Measurements from ENCODE around the gene NCKAP5L. TPM values are rescaled to one million over a fixed set of nuclear protein-coding genes. Genes with fewer than 3 reads are reported as not detected.

The NCKAP5L gene
- total RNA-seq, 4 donors from 2014 or later, result 36.1 to 70.2 (median 44.7) TPM

- Histone ChIP-seq H3K36me3 (peaks cover 0 to 5% (median 0%) of the 10 kb centered on the region in 3 donors), H3K4me1 (peaks cover 0 to 21% (median 7%) of the 10 kb centered on the region in 4 donors), H3K27me3 (no peaks in the 10 kb centered on the region), H3K4me3 (no peak overlapping the region), H3K27ac (no peak overlapping the region), H3K9me3 (no peaks in the 10 kb centered on the region)
- 52 to 54% methylated on average over 3 of the region's 3 CpGs for WGBS, 2 donors
- no peak for DNase-seq (ENCODE audit: low spot score in 2 of 2)
- TF ChIP-seq POLR2A (IDR thresholded peaks at IDR 0.05) (no peak), CTCF (IDR thresholded peaks at IDR 0.05) (peak; percentile 52 to 77 (median 62)), EP300 (IDR thresholded peaks at IDR 0.05) (no peak)
Observed at GRCh38 chr12:49838973-49839633, 10.9 kb upstream of the NCKAP5L start.

- no peak overlapping the region for H3K27ac ChIP-seq
- H3K27me3 ChIP-seq, result no peaks in the 10 kb centered on the region
- DNase-seq (ENCODE audit: low spot score in 2 of 2), result no peak
- 62 to 63% methylated on average over 5 of the region's 5 CpGs for WGBS, 2 donors
- no peak overlapping the region for H3K4me3 ChIP-seq
- TF ChIP-seq EP300 (IDR thresholded peaks at IDR 0.05) (no peak), CTCF (IDR thresholded peaks at IDR 0.05) (no peak), POLR2A (IDR thresholded peaks at IDR 0.05) (no peak)
- H3K4me1 ChIP-seq, result peaks cover 0 to 10% (median 6%) of the 10 kb centered on the region in 4 donors
- no peaks in the 10 kb centered on the region for H3K9me3 ChIP-seq
- no peaks in the 10 kb centered on the region for H3K36me3 ChIP-seq
Observed at GRCh38 chr12:49832836-49833421, 4.7 kb upstream of the NCKAP5L start.

GRCh38 chr12:49831717-49832116 is 3.5 kb upstream of the NCKAP5L start:
- 86 to 88% methylated on average over 2 of the region's 2 CpGs for WGBS, 2 donors
- no peaks in the 10 kb centered on the region for H3K9me3 ChIP-seq
- H3K4me1 ChIP-seq, result peaks cover 0 to 18% (median 11%) of the 10 kb centered on the region in 4 donors
- H3K4me3 ChIP-seq, result no peak overlapping the region
- TF ChIP-seq CTCF (IDR thresholded peaks at IDR 0.05) (no peak), EP300 (IDR thresholded peaks at IDR 0.05) (no peak), POLR2A (IDR thresholded peaks at IDR 0.05) (no peak)
- DNase-seq (ENCODE audit: low spot score in 2 of 2), result no peak
- H3K36me3 ChIP-seq, result no peaks in the 10 kb centered on the region
- no peaks in the 10 kb centered on the region for H3K27me3 ChIP-seq
- no peak overlapping the region for H3K27ac ChIP-seq

GRCh38 chr12:49827401-49828099 is 663 bp downstream of the NCKAP5L start:
- TF ChIP-seq POLR2A (IDR thresholded peaks at IDR 0.05) (no peak), CTCF (IDR thresholded peaks at IDR 0.05) (no peak), EP300 (IDR thresholded peaks at IDR 0.05) (no peak)
- Histone ChIP-seq H3K4me3 (peak overlapping the region; percentile 83 to 94 (median 88)), H3K4me1 (peaks cover 0 to 59% (median 44%) of the 10 kb centered on the region in 4 donors), H3K36me3 (peaks cover 0 to 4% (median 0%) of the 10 kb centered on the region in 3 donors), H3K27ac (peak overlapping the region; percentile 87 to 96 (median 92)), H3K27me3 (no peaks in the 10 kb centered on the region), H3K9me3 (no peaks in the 10 kb centered on the region)
- peak in 1 of 2 donors; percentile 35 for DNase-seq (ENCODE audit: low spot score in 2 of 2)
- 0 to 1% methylated on average over 28 to 38 of the region's 38 CpGs for WGBS, 2 donors

- no peak for TF ChIP-seq EP300 (IDR thresholded peaks at IDR 0.05)
- TF ChIP-seq CTCF (IDR thresholded peaks at IDR 0.05), result no peak
- TF ChIP-seq POLR2A (IDR thresholded peaks at IDR 0.05), result no peak
- peaks cover 0 to 65% (median 44%) of the 10 kb centered on the region in 4 donors for H3K4me1 ChIP-seq
- DNase-seq (ENCODE audit: low spot score in 2 of 2), result no peak
- peak overlapping the region; percentile 83 to 94 (median 88) for H3K4me3 ChIP-seq
- H3K27me3 ChIP-seq, result no peaks in the 10 kb centered on the region
- H3K36me3 ChIP-seq, result peaks cover 0 to 9% (median 0%) of the 10 kb centered on the region in 3 donors
- no peaks in the 10 kb centered on the region for H3K9me3 ChIP-seq
- H3K27ac ChIP-seq, result peak overlapping the region; percentile 87 to 96 (median 92)
- WGBS, 2 donors, result 26 to 28% methylated on average over 6 of the region's 6 CpGs
Observed at GRCh38 chr12:49827051-49827400, 1.2 kb downstream of the NCKAP5L start.

All from tibial nerve (tissue), 4 donors.